ENCODE data around the gene PLET1. TPM values are rescaled to one million over a fixed set of nuclear protein-coding genes. Genes with fewer than 3 reads are reported as not detected.
"Not testable (repeated sequence)": the region's sequence is repeated elsewhere in the genome, so short reads cannot be mapped to it uniquely, and the experiment has no call there.

The PLET1 gene
- total RNA-seq, 1 donor from 2014 or later = not detected

DNA sequence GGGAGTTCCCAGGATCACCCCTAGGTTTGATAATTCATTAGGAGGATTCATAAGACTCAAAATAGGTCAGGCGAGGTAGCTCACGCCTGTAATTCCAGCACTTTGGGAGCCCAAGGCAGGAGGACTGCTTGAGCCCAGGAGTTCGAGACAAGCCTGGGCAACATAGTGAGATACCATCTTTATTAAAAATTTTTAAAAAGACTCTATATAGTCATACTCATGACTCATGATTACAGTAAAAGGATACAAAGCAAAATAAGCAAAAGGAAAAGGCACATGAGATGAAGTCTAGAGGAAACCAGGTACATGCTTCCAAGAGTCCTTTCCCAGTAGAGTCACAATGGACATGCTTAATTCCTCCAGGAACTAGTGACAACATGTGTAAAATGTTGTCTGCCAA lies 48.4 kb downstream of the PLET1 start:
- H3K36me3 Mint-ChIP-seq (ENCODE audit: unreplicated experiment) = no peaks in the 10 kb centered on the region
- no peak overlapping the region for H3K27ac Mint-ChIP-seq (ENCODE audit: unreplicated experiment)
- H3K27me3 Mint-ChIP-seq (ENCODE audit: unreplicated experiment) = peaks cover 3% of the 10 kb centered on the region
- no peaks in the 10 kb centered on the region for H3K9me3 Mint-ChIP-seq (ENCODE audit: unreplicated experiment)
- no peak overlapping the region for H3K4me3 Mint-ChIP-seq (ENCODE audit: unreplicated experiment)
- TF ChIP-seq, protein P1, sequence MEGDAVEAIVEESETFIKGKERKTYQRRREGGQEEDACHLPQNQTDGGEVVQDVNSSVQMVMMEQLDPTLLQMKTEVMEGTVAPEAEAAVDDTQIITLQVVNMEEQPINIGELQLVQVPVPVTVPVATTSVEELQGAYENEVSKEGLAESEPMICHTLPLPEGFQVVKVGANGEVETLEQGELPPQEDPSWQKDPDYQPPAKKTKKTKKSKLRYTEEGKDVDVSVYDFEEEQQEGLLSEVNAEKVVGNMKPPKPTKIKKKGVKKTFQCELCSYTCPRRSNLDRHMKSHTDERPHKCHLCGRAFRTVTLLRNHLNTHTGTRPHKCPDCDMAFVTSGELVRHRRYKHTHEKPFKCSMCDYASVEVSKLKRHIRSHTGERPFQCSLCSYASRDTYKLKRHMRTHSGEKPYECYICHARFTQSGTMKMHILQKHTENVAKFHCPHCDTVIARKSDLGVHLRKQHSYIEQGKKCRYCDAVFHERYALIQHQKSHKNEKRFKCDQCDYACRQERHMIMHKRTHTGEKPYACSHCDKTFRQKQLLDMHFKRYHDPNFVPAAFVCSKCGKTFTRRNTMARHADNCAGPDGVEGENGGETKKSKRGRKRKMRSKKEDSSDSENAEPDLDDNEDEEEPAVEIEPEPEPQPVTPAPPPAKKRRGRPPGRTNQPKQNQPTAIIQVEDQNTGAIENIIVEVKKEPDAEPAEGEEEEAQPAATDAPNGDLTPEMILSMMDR (IDR thresholded peaks at IDR 0.05; ENCODE audit: partially characterized antibody, unreplicated experiment) = no peak
- DNase-seq = no peak
- H3K4me1 Mint-ChIP-seq (ENCODE audit: low read depth, unreplicated experiment) = no peaks in the 10 kb centered on the region

DNA sequence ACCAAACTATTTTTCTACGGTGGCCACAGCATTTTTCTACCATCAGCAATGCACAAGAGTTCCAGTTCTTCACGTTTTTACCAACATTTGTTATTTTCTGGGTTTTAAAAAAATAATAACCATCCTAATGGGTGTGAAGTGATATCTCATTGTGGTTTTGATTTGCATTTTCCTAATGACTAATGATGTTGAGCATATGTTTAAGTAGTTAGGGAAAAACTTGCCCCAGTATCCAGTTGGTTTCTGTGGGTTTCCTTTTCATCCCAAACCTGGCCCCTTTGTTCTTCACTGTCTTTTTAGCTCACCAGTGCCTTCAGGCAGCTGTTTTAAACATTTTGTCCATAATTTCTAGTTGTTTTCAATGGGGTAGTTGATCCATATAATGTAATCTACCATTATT lies 49.1 kb downstream of the PLET1 start:
- Mint-ChIP-seq H3K27me3 (ENCODE audit: unreplicated experiment) (peaks cover 3% of the 10 kb centered on the region), H3K4me3 (ENCODE audit: unreplicated experiment) (no peak overlapping the region), H3K4me1 (ENCODE audit: low read depth, unreplicated experiment) (no peaks in the 10 kb centered on the region), H3K27ac (ENCODE audit: unreplicated experiment) (no peak overlapping the region), H3K36me3 (ENCODE audit: unreplicated experiment) (peaks cover 4% of the 10 kb centered on the region), H3K9me3 (ENCODE audit: unreplicated experiment) (no peaks in the 10 kb centered on the region)
- TF ChIP-seq, protein P1 (IDR thresholded peaks at IDR 0.05; ENCODE audit: partially characterized antibody, unreplicated experiment) = no peak
- no peak for DNase-seq

DNA sequence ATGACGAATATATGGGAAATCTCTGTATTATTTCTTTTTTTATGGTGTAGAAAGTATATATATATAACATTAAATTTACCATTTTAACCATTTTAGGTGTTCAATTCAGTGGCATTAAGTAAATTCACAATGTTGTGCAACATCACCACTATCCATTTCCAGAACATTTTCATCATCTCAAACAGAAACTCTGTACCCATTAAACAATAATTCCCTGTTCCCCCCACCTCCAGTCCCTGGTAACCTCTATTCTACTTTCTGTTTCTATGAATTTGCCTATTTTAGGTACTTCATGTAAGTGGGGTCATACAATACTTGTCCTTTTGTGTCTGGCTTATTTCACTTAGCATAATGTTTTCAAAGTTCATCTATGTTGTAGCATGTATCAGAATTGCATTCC lies 49.8 kb downstream of the PLET1 start:
- Mint-ChIP-seq H3K4me3 (ENCODE audit: unreplicated experiment) (no peak overlapping the region), H3K27me3 (ENCODE audit: unreplicated experiment) (peaks cover 3% of the 10 kb centered on the region), H3K36me3 (ENCODE audit: unreplicated experiment) (peaks cover 5% of the 10 kb centered on the region), H3K27ac (ENCODE audit: unreplicated experiment) (no peak overlapping the region), H3K4me1 (ENCODE audit: low read depth, unreplicated experiment) (no peaks in the 10 kb centered on the region), H3K9me3 (ENCODE audit: unreplicated experiment) (no peaks in the 10 kb centered on the region)
- no peak for DNase-seq
- TF ChIP-seq, protein P1 (IDR thresholded peaks at IDR 0.05; ENCODE audit: partially characterized antibody, unreplicated experiment) = no peak

DNA sequence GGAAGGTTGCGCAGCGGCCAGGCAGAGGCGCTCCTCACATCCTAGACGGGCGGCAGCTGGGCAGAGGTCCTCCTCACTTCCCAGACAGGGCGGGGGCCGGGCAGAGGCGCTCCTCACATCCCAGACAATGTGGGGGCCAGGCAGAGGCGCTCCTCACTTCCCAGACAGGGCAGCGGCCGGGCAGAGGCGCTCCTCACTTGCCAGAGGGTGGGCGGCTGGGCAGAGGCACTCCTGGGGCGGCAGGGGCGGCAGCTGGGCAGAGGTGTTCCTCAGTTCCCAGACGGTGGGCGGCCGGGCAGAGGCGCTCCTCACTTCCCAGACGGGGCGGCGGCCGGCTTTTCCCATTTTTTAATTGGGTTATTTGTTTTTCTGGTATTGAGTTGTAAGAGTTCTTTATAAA lies 54.6 kb downstream of the PLET1 start:
- H3K36me3 Mint-ChIP-seq (ENCODE audit: unreplicated experiment) = peaks cover 5% of the 10 kb centered on the region
- H3K4me3 Mint-ChIP-seq (ENCODE audit: unreplicated experiment) = no peak overlapping the region
- peaks cover 3% of the 10 kb centered on the region for H3K27me3 Mint-ChIP-seq (ENCODE audit: unreplicated experiment)
- TF ChIP-seq, protein P1 (IDR thresholded peaks at IDR 0.05; ENCODE audit: partially characterized antibody, unreplicated experiment) = no peak
- no peaks in the 10 kb centered on the region for H3K4me1 Mint-ChIP-seq (ENCODE audit: low read depth, unreplicated experiment)
- DNase-seq = no peak
- H3K9me3 Mint-ChIP-seq (ENCODE audit: unreplicated experiment) = no peaks in the 10 kb centered on the region
- no peak overlapping the region for H3K27ac Mint-ChIP-seq (ENCODE audit: unreplicated experiment)

DNA sequence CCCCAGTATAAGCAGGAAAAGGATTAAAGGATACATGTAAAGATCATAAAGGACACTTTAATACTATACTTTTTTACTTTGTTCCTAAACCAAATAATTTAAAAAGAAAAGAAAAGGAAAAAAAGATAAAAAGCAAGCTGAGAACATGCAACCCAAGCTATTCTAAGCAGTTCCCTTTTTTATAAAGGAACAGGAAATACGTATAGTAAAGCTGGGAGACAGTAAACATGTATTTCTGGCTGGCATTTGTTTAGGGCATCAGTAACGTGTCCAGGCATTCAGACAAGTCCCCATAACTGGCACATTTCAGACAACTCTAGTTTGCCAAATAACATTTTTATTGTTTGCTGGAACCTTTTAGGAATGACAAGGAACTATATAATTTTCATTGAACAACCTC lies 60.4 kb downstream of the PLET1 start:
- no peaks in the 10 kb centered on the region for H3K4me1 Mint-ChIP-seq (ENCODE audit: low read depth, unreplicated experiment)
- no peak overlapping the region for H3K27ac Mint-ChIP-seq (ENCODE audit: unreplicated experiment)
- peaks cover 2% of the 10 kb centered on the region for H3K27me3 Mint-ChIP-seq (ENCODE audit: unreplicated experiment)
- H3K4me3 Mint-ChIP-seq (ENCODE audit: unreplicated experiment) = no peak overlapping the region
- H3K36me3 Mint-ChIP-seq (ENCODE audit: unreplicated experiment) = peaks cover 4% of the 10 kb centered on the region
- no peak for DNase-seq
- peaks cover 2% of the 10 kb centered on the region for H3K9me3 Mint-ChIP-seq (ENCODE audit: unreplicated experiment)
- TF ChIP-seq, protein P1 (IDR thresholded peaks at IDR 0.05; ENCODE audit: partially characterized antibody, unreplicated experiment) = no peak

DNA sequence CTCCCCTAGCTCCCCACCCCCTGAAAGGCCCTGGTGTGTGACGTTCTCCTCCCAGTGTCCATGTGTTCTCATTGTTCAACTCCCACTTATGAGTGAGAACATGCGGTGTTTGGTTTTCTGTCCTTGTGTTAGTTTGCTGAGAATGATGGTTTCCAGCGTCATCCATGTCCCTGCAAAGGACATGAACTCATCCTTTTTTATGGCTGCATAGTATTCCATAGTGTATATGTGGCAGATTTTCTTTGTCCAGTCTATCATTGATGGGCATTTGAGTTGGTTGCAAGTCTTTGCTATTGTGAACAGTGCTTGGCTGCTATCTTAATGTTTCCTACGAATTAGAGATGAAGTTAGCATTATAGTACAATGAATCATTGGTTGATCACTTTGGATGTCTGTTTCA lies 61.6 kb downstream of the PLET1 start:
- H3K4me1 Mint-ChIP-seq (ENCODE audit: low read depth, unreplicated experiment); H3K27me3 Mint-ChIP-seq (ENCODE audit: unreplicated experiment); DNase-seq; H3K9me3 Mint-ChIP-seq (ENCODE audit: unreplicated experiment); H3K36me3 Mint-ChIP-seq (ENCODE audit: unreplicated experiment); H3K4me3 Mint-ChIP-seq (ENCODE audit: unreplicated experiment); H3K27ac Mint-ChIP-seq (ENCODE audit: unreplicated experiment): not testable (repeated sequence)

All from glutamatergic neuron (in vitro differentiated cells).